CD4-positive, alpha-beta T cell treated with Interleukin-6 at 100 ng/mL for 8 hours (primary cell): ENCODE measurements around the gene STPG3.

Experiments
- DNase-seq: peaks from one replicate; pipeline ENCODE4 v3.0.0-alpha.2; 2020; ENCODE audit warnings: mixed read lengths, low spot score

Gene STPG3

GRCh38 chr9:137302118-137302448, 51.0 kb downstream of the STPG3 start, which contains the start of gene NRARP:
Gene NRARP (minus strand): TSS chr9:137302271. CDS start chr9:137301928, 343 bp downstream.
- DNase-seq, result peak; percentile 89

GRCh38 chr9:137302449-137303150, 51.5 kb downstream of the STPG3 start:
- DNase-seq, result no peak
